Endothelial cell (in vitro differentiated cells): Measurements from ENCODE around the gene MRPL44. TPM values are rescaled to one million over a fixed set of nuclear protein-coding genes. Genes with fewer than 3 reads are reported as not detected.
A peak's percentile ranks its signal among the peaks of the same experiment; 100 is the strongest.

ENCODE experiments used
- DNase-seq: peaks from one replicate; pipeline ENCODE4 v3.0.0; 2021; ENCODE audit warnings: low spot score
- H3K27ac Mint-ChIP-seq: one replicate; pipeline ENCODE4 v1.8.0; 2021; ENCODE audit warnings: mixed read lengths, inconsistent platforms; ENCODE audit not compliant: unreplicated experiment
- H3K27me3 Mint-ChIP-seq: one replicate; pipeline ENCODE4 v1.8.0; 2021; ENCODE audit warnings: mild to moderate bottlenecking, moderate library complexity, mixed read lengths, inconsistent platforms; ENCODE audit not compliant: unreplicated experiment
- H3K36me3 Mint-ChIP-seq: one replicate; pipeline ENCODE4 v1.8.0; 2021; ENCODE audit warnings: mild to moderate bottlenecking, low read depth, mixed read lengths, inconsistent platforms; ENCODE audit not compliant: unreplicated experiment
- H3K4me1 Mint-ChIP-seq: one replicate; pipeline ENCODE4 v1.8.0; 2021; ENCODE audit warnings: mild to moderate bottlenecking, mixed read lengths, inconsistent platforms; ENCODE audit not compliant: unreplicated experiment
- H3K4me3 Mint-ChIP-seq: one replicate; pipeline ENCODE4 v1.8.0; 2021; ENCODE audit warnings: mild to moderate bottlenecking, mixed read lengths, inconsistent platforms; ENCODE audit not compliant: unreplicated experiment
- H3K9me3 Mint-ChIP-seq: one replicate; pipeline ENCODE4 v1.8.0; 2021; ENCODE audit warnings: mixed read lengths, inconsistent platforms; ENCODE audit not compliant: unreplicated experiment
- total RNA-seq: library from RNA; stranded (reverse); fragmentation: NEBNext Ultra II Directional; extraction: Animal tissue kit (Norgen Biotek cat#: 25700); gene quantifications from one replicate; pipeline ENCODE4 v1.2.1, GENCODE V29; 2021; ENCODE audit not compliant: unreplicated experiment
- TF ChIP-seq, protein P1 (sequence below): fragments of 200-600 bp; sonication (generic); IDR thresholded peaks from one replicate; pipeline ENCODE4 v1.5.0; 2021; ENCODE audit warnings: antibody characterized with exemption; ENCODE audit not compliant: unreplicated experiment

The MRPL44 gene
- total RNA-seq, 1 donor from 2014 or later = 25.7 TPM

DNA sequence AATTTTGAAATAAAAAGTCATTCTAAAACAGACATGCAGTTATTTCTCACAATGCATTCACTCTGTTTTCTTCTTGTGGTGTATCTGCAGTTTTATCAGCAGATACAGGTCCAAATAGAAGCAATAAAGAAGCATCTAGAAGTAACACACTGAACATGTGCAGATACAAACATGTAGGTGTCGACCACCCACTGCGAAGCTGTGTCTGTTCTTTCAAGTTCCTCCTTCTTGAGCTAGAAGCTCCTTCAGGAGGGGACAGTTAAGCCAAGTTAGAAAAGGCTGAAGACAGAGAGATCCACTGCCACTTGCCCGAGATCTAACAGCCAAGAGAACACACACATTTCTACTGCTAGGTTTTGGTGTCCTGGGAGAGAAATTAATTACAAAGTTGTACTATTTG, 42.2 kb upstream of the MRPL44 start:
- DNase-seq = no peak
- TF ChIP-seq, protein P1, sequence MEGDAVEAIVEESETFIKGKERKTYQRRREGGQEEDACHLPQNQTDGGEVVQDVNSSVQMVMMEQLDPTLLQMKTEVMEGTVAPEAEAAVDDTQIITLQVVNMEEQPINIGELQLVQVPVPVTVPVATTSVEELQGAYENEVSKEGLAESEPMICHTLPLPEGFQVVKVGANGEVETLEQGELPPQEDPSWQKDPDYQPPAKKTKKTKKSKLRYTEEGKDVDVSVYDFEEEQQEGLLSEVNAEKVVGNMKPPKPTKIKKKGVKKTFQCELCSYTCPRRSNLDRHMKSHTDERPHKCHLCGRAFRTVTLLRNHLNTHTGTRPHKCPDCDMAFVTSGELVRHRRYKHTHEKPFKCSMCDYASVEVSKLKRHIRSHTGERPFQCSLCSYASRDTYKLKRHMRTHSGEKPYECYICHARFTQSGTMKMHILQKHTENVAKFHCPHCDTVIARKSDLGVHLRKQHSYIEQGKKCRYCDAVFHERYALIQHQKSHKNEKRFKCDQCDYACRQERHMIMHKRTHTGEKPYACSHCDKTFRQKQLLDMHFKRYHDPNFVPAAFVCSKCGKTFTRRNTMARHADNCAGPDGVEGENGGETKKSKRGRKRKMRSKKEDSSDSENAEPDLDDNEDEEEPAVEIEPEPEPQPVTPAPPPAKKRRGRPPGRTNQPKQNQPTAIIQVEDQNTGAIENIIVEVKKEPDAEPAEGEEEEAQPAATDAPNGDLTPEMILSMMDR = no peak
- no peaks in the 10 kb centered on the region for H3K9me3 Mint-ChIP-seq
- peaks cover 10% of the 10 kb centered on the region for H3K4me1 Mint-ChIP-seq
- H3K27ac Mint-ChIP-seq = no peak overlapping the region
- no peak overlapping the region for H3K4me3 Mint-ChIP-seq
- H3K36me3 Mint-ChIP-seq = peaks cover 7% of the 10 kb centered on the region
- peaks cover 7% of the 10 kb centered on the region for H3K27me3 Mint-ChIP-seq

GRCh38 chr2:223916181-223916920, 40.9 kb upstream of the MRPL44 start:
- H3K4me1 Mint-ChIP-seq = peaks cover 10% of the 10 kb centered on the region
- DNase-seq = no peak
- H3K9me3 Mint-ChIP-seq = no peaks in the 10 kb centered on the region
- H3K4me3 Mint-ChIP-seq = no peak overlapping the region
- H3K36me3 Mint-ChIP-seq = peaks cover 7% of the 10 kb centered on the region
- no peak overlapping the region for H3K27ac Mint-ChIP-seq
- peaks cover 7% of the 10 kb centered on the region for H3K27me3 Mint-ChIP-seq
- TF ChIP-seq, protein P1 = no peak

DNA sequence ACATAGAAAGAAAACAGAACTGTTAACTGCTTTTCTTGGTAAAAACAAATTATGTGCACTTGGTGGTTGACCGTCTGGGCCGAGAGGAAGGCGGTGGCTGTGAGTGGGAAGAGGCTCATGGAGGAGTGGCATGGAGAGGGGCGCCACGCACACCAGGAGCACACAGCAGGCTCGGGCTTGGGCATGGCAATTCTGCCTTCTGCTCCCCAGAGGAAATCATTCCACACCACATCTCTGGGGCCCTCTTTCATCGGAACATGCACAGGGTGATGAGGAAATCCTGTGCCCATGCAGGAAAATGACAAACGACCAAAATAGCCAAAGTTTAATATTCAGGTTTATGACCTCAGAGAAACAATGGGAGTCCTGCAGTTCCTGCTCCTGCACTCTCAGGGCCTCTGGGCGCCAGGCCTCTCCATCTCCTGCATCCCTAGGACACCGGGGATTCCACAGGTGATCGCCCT, 38.6 kb upstream of the MRPL44 start:
- DNase-seq = no peak
- peaks cover 4% of the 10 kb centered on the region for H3K27me3 Mint-ChIP-seq
- H3K27ac Mint-ChIP-seq = peak overlapping the region; percentile 28
- no peaks in the 10 kb centered on the region for H3K9me3 Mint-ChIP-seq
- peaks cover 12% of the 10 kb centered on the region for H3K36me3 Mint-ChIP-seq
- H3K4me1 Mint-ChIP-seq = peaks cover 10% of the 10 kb centered on the region
- TF ChIP-seq, protein P1 = no peak
- H3K4me3 Mint-ChIP-seq = no peak overlapping the region

DNA sequence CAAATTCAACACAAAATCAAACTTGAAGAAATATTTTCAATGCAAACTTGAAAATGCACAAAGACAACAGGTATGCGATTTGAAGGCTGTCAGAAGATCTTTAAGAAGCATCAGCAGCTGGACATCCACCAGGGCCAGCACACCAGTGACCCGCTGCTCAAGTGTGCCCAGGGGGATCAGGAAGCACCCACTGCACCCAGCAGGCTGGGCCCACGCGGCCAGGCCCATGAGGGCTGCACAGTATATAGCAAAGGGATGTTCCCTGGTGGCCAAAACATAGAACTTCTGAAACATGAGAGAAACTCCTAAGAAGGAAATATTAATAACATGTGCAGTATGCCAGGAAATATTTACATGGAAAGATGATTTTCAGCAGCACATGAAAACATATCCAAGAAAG, 37.2 kb upstream of the MRPL44 start:
- Mint-ChIP-seq H3K27ac (no peak overlapping the region), H3K36me3 (peaks cover 11% of the 10 kb centered on the region), H3K27me3 (peaks cover 4% of the 10 kb centered on the region), H3K4me1 (peaks cover 10% of the 10 kb centered on the region), H3K4me3 (no peak overlapping the region), H3K9me3 (no peaks in the 10 kb centered on the region)
- DNase-seq = no peak
- TF ChIP-seq, protein P1 = peak; percentile 36

GRCh38 chr2:223921204-223921603, 36.1 kb upstream of the MRPL44 start:
- TF ChIP-seq, protein P1 = no peak
- Mint-ChIP-seq H3K36me3 (peaks cover 8% of the 10 kb centered on the region), H3K27ac (no peak overlapping the region), H3K4me3 (no peak overlapping the region), H3K4me1 (peaks cover 10% of the 10 kb centered on the region), H3K27me3 (peaks cover 2% of the 10 kb centered on the region), H3K9me3 (no peaks in the 10 kb centered on the region)
- DNase-seq = no peak
